Measurements from ENCODE around the gene SYTL5. TPM values are rescaled to one million over a fixed set of nuclear protein-coding genes. Genes with fewer than 3 reads are reported as not detected.

Gene SYTL5
- total RNA-seq, 4 donors from 2014 or later, result 0.33 to 5.5 (median 0.51) TPM; not detected in 1

GRCh38 chrX:37998586-37999262, 7.6 kb upstream of the SYTL5 start:
- no peak for TF ChIP-seq CTCF (IDR thresholded peaks at IDR 0.05; ENCODE audit: low read depth)

DNA sequence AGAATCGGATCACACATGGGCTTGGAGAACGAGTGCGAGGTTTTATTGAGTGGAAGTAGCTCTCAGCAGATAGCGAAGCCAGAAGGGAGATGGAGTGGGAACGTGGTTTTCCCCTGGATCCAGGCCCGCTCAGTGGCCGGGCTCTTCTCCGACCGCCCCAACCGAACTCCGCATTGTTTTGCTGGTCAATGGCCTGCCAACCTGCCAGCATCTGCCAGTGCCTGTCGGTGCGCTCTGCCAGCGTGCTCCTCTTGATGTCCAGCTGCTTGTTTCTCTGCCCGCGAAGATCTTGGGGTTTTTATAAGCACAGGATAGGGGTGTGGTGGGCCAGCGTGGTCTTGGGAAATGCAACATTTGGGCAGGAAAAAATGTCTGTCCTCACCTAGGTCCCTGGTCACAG, 5.6 kb upstream of the SYTL5 start:
- no peak for TF ChIP-seq CTCF (IDR thresholded peaks at IDR 0.05; ENCODE audit: low read depth)

DNA sequence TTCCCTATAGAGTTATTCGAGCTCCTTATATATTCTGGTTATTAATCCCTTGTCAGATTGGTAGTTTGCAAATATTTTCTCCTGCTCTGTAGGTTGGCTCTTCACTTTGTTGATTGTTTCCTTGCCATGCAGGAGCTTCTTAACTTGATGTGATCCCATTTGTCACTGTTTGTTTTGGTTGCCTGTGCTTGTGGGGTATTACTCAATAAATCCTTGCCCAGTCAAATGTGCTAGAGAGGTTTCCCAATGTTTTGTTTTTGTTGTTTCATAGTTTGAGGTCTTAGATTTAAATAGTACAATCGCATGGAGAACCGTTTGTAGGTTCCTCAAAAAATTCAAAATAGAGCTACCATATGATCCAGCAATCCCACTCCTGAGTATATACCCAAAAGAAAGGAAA, 2.3 kb upstream of the SYTL5 start:
- TF ChIP-seq CTCF (IDR thresholded peaks at IDR 0.05; ENCODE audit: low read depth), result no peak

GRCh38 chrX:38006778-38007177, 425 bp downstream of the SYTL5 start:
- TF ChIP-seq CTCF (IDR thresholded peaks at IDR 0.05; ENCODE audit: low read depth), result no peak

DNA sequence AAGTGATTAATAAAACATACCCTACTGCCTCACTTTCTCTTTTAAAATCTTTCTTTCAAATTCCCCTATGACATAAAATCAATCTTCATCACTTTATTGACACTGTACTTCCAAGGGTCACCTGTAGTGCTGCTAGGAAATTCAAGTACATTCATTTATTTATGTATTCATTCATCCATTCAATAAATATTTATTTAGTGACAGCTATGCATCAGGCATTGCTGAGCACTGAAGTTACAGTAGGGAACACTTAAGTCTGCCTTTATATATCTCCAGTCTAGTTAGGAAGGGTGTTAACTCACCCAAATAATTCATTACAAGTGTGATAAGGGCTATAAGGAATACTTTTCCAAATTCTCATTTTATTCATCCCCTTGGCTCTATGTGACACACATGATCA, 2.3 kb downstream of the SYTL5 start:
- TF ChIP-seq CTCF (IDR thresholded peaks at IDR 0.05; ENCODE audit: low read depth), result no peak

DNA sequence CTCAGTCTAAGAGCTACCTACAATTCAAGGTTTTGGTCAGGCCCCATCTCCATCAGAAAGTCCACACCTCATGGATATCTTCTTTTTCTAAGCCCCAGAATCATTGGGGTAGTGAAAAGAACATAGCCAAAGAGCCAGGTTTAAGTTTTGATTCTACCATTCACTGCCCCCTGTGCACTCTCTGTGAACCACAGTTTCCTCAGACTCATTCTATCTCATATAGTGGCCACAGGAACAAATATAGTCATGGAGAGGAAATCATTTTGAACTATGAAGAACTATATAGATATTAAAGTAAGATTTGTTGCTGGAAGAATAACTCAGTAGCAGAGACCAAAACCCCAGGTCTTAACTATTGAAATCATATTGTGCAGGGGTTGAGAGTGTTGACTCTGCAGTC, 3.3 kb downstream of the SYTL5 start:
- TF ChIP-seq CTCF (IDR thresholded peaks at IDR 0.05; ENCODE audit: low read depth), result no peak

- no peak for TF ChIP-seq CTCF (IDR thresholded peaks at IDR 0.05; ENCODE audit: low read depth)
Measured at GRCh38 chrX:38018766-38019425, 12.5 kb downstream of the SYTL5 start.

All from subcutaneous adipose tissue (tissue), 4 donors.